ENCODE results near the gene CYP19A1.

CYP19A1 gene

GRCh38 chr15:51323749-51324148 is 14.6 kb downstream of the CYP19A1 start:
- DNase-seq = no peak

GRCh38 chr15:51322621-51323296 is 15.6 kb downstream of the CYP19A1 start:
- no peak for DNase-seq

- no peak for DNase-seq
Observed at GRCh38 chr15:51321316-51321715, 17.1 kb downstream of the CYP19A1 start.

GRCh38 chr15:51320843-51321242 is 17.6 kb downstream of the CYP19A1 start:
- no peak for DNase-seq

- DNase-seq = no peak
Observed at GRCh38 chr15:51319539-51319938, 18.9 kb downstream of the CYP19A1 start.

- no peak for DNase-seq
Observed at GRCh38 chr15:51318382-51319150, 19.8 kb downstream of the CYP19A1 start.

GRCh38 chr15:51316636-51317035 is 21.8 kb downstream of the CYP19A1 start:
- no peak for DNase-seq

- DNase-seq = no peak
Observed at GRCh38 chr15:51315726-51316125, 22.7 kb downstream of the CYP19A1 start.

GRCh38 chr15:51314391-51315337 is 23.7 kb downstream of the CYP19A1 start:
- no peak for DNase-seq

- no peak for DNase-seq
Observed at GRCh38 chr15:51313644-51314280, 24.6 kb downstream of the CYP19A1 start.

- DNase-seq = no peak
Observed at GRCh38 chr15:51313074-51313393, 25.4 kb downstream of the CYP19A1 start.

- no peak for DNase-seq
Observed at GRCh38 chr15:51312166-51313073, 26.0 kb downstream of the CYP19A1 start.

GRCh38 chr15:51311510-51311909 is 26.9 kb downstream of the CYP19A1 start:
- no peak for DNase-seq

GRCh38 chr15:51310064-51310463 is 28.3 kb downstream of the CYP19A1 start:
- no peak for DNase-seq

- no peak for DNase-seq
Observed at GRCh38 chr15:51307811-51308210, 30.6 kb downstream of the CYP19A1 start.

- no peak for DNase-seq
Observed at GRCh38 chr15:51307325-51307724, 31.1 kb downstream of the CYP19A1 start.

- DNase-seq = no peak
Observed at GRCh38 chr15:51303462-51303980, 34.9 kb downstream of the CYP19A1 start.

GRCh38 chr15:51302480-51302879 is 35.9 kb downstream of the CYP19A1 start:
- DNase-seq = no peak

- no peak for DNase-seq
Observed at GRCh38 chr15:51299187-51300015, 39.0 kb downstream of the CYP19A1 start.

GRCh38 chr15:51298620-51299019 is 39.8 kb downstream of the CYP19A1 start:
- no peak for DNase-seq

All from right kidney (tissue), 1 donor.